Body of pancreas (tissue), 4 donors: ENCODE measurements around the gene HDAC8. TPM values are rescaled to one million over a fixed set of nuclear protein-coding genes. Genes with fewer than 3 reads are reported as not detected.
"Not testable (repeated sequence)": the region's sequence is repeated elsewhere in the genome, so short reads cannot be mapped to it uniquely, and the experiment has no call there.

Experiments used
- ATAC-seq: fragments of 150-250 bp; one replicate; pipeline ENCODE4 v1.9.1; 2016
- DNase-seq, 4 donors: peaks; one replicate each; pipeline ENCODE4 v3.0.0-alpha.2; 2019
- H3K27ac ChIP-seq, 4 donors: fragments of 200-600 bp; sonication (generic); 1 replicate in 3 of 4; 2 replicates in 1 of 4; pipeline versions ENCODE4 v1.5.1 to v1.6.1; 2016 to 2019; ENCODE audit warnings: mild to moderate bottlenecking in 1 of 4, mixed read lengths in 1 of 4, moderate library complexity in 1 of 4
- H3K27me3 ChIP-seq, 2 donors: fragments of 200-600 bp; sonication (generic); one replicate each; pipeline ENCODE4 v1.6.0; 2016; ENCODE audit warnings: mild to moderate bottlenecking in 1 of 2
- H3K36me3 ChIP-seq, 2 donors: fragments of 200-600 bp; sonication (generic); replicated peaks in 1 of 2; 2 replicates each; pipeline ENCODE4 v1.5.1; 2016; ENCODE audit warnings: low read depth in 2 of 2; ENCODE audit not compliant: insufficient read depth in 1 of 2
- H3K4me1 ChIP-seq: fragments of 200-600 bp; sonication (generic); one replicate; pipeline ENCODE4 v1.6.0; 2016
- H3K4me3 ChIP-seq, 2 donors: fragments of 200-600 bp; sonication (generic); 1 replicate in 1 of 2; 2 replicates in 1 of 2; pipeline ENCODE4 v1.5.1; 2016 to 2019
- H3K9me3 ChIP-seq, 3 donors: fragments of 200-600 bp; sonication (generic); 1 replicate in 2 of 3; 2 replicates in 1 of 3; pipeline ENCODE4 v1.5.1; 2016
- CTCF ChIP-seq, 7 experiments: fragments of 450-650 bp in 4 of 7; fragments of 200-600 bp in 3 of 7; sonication (generic) in 3 of 7; IDR thresholded peaks; one replicate each; pipeline ENCODE4 v1.5.1; 2016 to 2019; ENCODE audit warnings: antibody characterized with exemption in 7 of 7
- POLR2A ChIP-seq, 3 donors: fragments of 450-650 bp; IDR thresholded peaks; one replicate each; pipeline ENCODE4 v1.6.1; 2016; ENCODE audit warnings: antibody characterized with exemption in 3 of 3, mild to moderate bottlenecking in 2 of 3
- WGBS, 2 donors: methylation state at CpG; one replicate each; pipeline ENCODE4 v1.1.5; 2017; 5-methylcytosine and 5-hydroxymethylcytosine counted together
- intact Hi-C: fragments of 100-400 bp; cut with DNase I; formaldehyde crosslinking; loops from one replicate; pipeline ENCODE4 v1.15.1; 2023
- total RNA-seq, 2 donors: library from RNA; depleted of rRNA; stranded (reverse); fragments of >200 nt; gene quantifications; one replicate each; pipeline ENCODE4 v1.1.0, GENCODE V29; 2016

Gene HDAC8
- total RNA-seq, 2 donors from 2014 or later: 16.2 to 25.9 TPM

- H3K27ac ChIP-seq: no peak overlapping the region
- 61 to 80% methylated on average over 2 of the region's 2 CpGs for WGBS, 2 donors
- no peak overlapping the region for H3K4me3 ChIP-seq
- no peaks in the 10 kb centered on the region for H3K9me3 ChIP-seq
- no peaks in the 10 kb centered on the region for H3K36me3 ChIP-seq
- peaks cover 3% of the 10 kb centered on the region for H3K4me1 ChIP-seq
- ATAC-seq (peak; percentile 66), DNase-seq (no peak)
- intact Hi-C loops: no loop called here
- H3K27me3 ChIP-seq: no peaks in the 10 kb centered on the region
- TF ChIP-seq CTCF (IDR thresholded peaks at IDR 0.05) (peak in 4 of 7 experiments; percentile 41 to 45 (median 43)), POLR2A (IDR thresholded peaks at IDR 0.05) (no peak)
Measured at GRCh38 chrX:72609313-72609712, 36.7 kb upstream of the HDAC8 start.

- Histone ChIP-seq H3K4me1 (peaks cover 3% of the 10 kb centered on the region), H3K9me3 (no peaks in the 10 kb centered on the region), H3K36me3 (no peaks in the 10 kb centered on the region), H3K27me3 (no peaks in the 10 kb centered on the region), H3K27ac (no peak overlapping the region), H3K4me3 (no peak overlapping the region)
- no peak for ATAC-seq
- DNase-seq: no peak
- intact Hi-C loops: no loop called here
- TF ChIP-seq CTCF (IDR thresholded peaks at IDR 0.05) (no peak), POLR2A (IDR thresholded peaks at IDR 0.05) (no peak)
- WGBS, 2 donors: 61 to 78% methylated on average over 3 of the region's 3 CpGs
Measured at GRCh38 chrX:72604705-72605104, 32.1 kb upstream of the HDAC8 start.

GRCh38 chrX:72604112-72604511 lies 31.5 kb upstream of the HDAC8 start:
- no peaks in the 10 kb centered on the region for H3K9me3 ChIP-seq
- intact Hi-C loops: no loop called here
- no peak overlapping the region for H3K4me3 ChIP-seq
- H3K36me3 ChIP-seq: no peaks in the 10 kb centered on the region
- no peaks in the 10 kb centered on the region for H3K27me3 ChIP-seq
- no peak for ATAC-seq
- no peak overlapping the region for H3K27ac ChIP-seq
- H3K4me1 ChIP-seq: no peaks in the 10 kb centered on the region
- DNase-seq: no peak
- TF ChIP-seq POLR2A (IDR thresholded peaks at IDR 0.05) (no peak), CTCF (IDR thresholded peaks at IDR 0.05) (no peak)
- WGBS, 2 donors: 74 to 85% methylated on average over 2 of the region's 2 CpGs

- H3K27ac ChIP-seq, ATAC-seq, H3K36me3 ChIP-seq, DNase-seq, H3K9me3 ChIP-seq, intact Hi-C loops, H3K27me3 ChIP-seq, H3K4me1 ChIP-seq, H3K4me3 ChIP-seq: not testable (repeated sequence)
- 88 to 92% methylated on average over 3 to 4 of the region's 4 CpGs for WGBS, 2 donors
Measured at GRCh38 chrX:72591038-72591437, 18.4 kb upstream of the HDAC8 start.

- Histone ChIP-seq H3K4me3 (no peak overlapping the region), H3K9me3 (no peaks in the 10 kb centered on the region), H3K36me3 (no peaks in the 10 kb centered on the region), H3K27ac (no peak overlapping the region), H3K4me1 (no peaks in the 10 kb centered on the region), H3K27me3 (no peaks in the 10 kb centered on the region)
- WGBS, 2 donors: 74 to 84% methylated on average over 3 of the region's 3 CpGs
- ATAC-seq (no peak), DNase-seq (no peak)
- TF ChIP-seq CTCF (IDR thresholded peaks at IDR 0.05) (no peak), POLR2A (IDR thresholded peaks at IDR 0.05) (no peak)
- intact Hi-C loops: no loop called here
Measured at GRCh38 chrX:72584163-72584562, 11.5 kb upstream of the HDAC8 start.
